ENCODE results near the gene LAGE3.

DNA sequence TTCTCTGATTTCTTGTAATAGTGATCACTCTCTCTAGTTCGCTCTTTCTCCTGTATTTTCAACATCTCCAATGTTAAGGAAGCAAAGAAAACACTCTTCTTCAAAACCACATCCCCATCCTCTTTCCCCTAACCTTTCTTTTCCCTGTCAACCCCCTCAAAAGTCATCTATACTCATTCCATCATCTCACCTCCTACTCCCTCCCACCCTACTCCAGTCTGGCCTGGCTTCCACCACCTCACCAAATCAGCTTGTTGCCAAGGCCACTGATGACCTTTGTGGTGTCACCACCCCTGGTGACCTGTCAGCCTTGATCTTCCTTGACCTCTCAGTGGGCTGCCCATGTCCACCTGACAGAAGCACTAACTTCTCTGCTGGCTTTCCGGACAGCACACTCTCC lies 34.6 kb upstream of the LAGE3 start:
- TF ChIP-seq CTCF (optimal IDR thresholded peaks at IDR 0.05 in 1 of 3, IDR thresholded peaks at IDR 0.05 in 1 of 3, conservative IDR thresholded peaks at IDR 0.05 in 1 of 3; ENCODE audit: extremely low read depth in 1 of 3, insufficient read depth in 2 of 3, low read length in 3 of 3) (no peak), EZH2 (IDR thresholded peaks at IDR 0.05; ENCODE audit: low read length) (no peak)
